Bronchial epithelial cell (primary cell): ENCODE data around the gene FNIP2. TPM values are rescaled to one million over a fixed set of nuclear protein-coding genes. Genes with fewer than 3 reads are reported as not detected.

Experiments used
- DNase-seq: peaks from one replicate; pipeline ENCODE4 v3.0.0-alpha.2; 2010; ENCODE audit warnings: low read depth
- FAIRE-seq: peaks from 2 replicates; lab custom pipeline; 2011; peaks lifted over from hg19 to GRCh38; lab: Jason Lieb, UNC
- H3K27me3 ChIP-seq: 2 replicates; pipeline ENCODE4 v1.5.1; 2011; ENCODE audit warnings: low read length; ENCODE audit not compliant: control insufficient read depth, insufficient read depth
- H3K36me3 ChIP-seq: 2 replicates; pipeline ENCODE4 v1.5.1; 2011; ENCODE audit warnings: low read length; ENCODE audit not compliant: control insufficient read depth, insufficient read depth
- H3K4me3 ChIP-seq: 2 replicates; pipeline ENCODE4 v1.5.1; 2011; ENCODE audit warnings: mild to moderate bottlenecking, low read depth, low read length, control low read depth
- total RNA-seq: library from RNA; depleted of rRNA; stranded (reverse); fragments of >200 nt; gene quantifications from 2 replicates; pipeline ENCODE4 v1.2.1, GENCODE V29; 2014
- TF ChIP-seq, protein P1 (sequence below): IDR thresholded peaks from 2 replicates; pipeline ENCODE4 v1.5.1; 2011; ENCODE audit warnings: mild to moderate bottlenecking, moderate library complexity, low read length, control low read depth, inconsistent platforms; ENCODE audit not compliant: insufficient read depth, severe bottlenecking

Gene FNIP2
- total RNA-seq, 1 donor from 2014 or later = 16.6 TPM

DNA sequence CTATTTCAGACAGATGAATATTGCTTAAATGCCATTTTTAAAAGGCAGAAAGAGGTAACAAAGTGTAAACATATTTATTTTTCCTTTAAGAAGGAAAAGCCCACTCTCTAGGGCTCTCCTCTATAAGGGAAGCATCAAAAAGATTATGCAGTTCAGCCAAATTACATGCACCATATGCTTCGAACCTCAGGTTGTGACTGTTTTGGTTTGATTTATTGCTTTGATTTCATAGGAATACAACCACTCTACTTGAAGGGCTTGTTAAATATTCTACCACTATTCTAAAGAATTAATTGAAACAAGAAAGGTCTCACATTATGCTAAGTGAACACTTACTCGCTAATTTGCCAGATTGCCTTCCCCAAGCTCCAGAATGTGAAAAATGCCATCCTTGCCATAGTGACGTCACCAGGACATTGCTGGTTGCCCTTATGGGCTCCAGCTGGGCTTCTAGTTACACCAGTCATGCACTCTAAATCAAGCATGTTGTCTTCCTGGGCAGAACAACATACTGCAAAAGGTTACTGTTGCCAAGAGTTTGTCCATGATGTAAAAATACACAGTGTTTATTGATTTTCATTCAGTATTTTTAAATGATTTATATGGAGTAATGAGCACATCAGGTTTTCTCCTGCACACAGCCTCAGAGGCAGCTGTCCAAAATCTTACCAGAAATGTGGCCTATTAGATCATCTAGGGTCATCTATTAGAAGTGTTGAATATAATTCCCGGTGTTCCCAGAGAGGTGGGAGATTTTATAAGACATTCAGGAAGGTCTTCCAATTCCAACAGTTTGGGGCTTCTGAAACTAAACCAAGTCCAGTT, 169.6 kb downstream of the FNIP2 start:
- H3K4me3 ChIP-seq = no peak overlapping the region
- H3K36me3 ChIP-seq = no peaks in the 10 kb centered on the region
- TF ChIP-seq, protein P1, sequence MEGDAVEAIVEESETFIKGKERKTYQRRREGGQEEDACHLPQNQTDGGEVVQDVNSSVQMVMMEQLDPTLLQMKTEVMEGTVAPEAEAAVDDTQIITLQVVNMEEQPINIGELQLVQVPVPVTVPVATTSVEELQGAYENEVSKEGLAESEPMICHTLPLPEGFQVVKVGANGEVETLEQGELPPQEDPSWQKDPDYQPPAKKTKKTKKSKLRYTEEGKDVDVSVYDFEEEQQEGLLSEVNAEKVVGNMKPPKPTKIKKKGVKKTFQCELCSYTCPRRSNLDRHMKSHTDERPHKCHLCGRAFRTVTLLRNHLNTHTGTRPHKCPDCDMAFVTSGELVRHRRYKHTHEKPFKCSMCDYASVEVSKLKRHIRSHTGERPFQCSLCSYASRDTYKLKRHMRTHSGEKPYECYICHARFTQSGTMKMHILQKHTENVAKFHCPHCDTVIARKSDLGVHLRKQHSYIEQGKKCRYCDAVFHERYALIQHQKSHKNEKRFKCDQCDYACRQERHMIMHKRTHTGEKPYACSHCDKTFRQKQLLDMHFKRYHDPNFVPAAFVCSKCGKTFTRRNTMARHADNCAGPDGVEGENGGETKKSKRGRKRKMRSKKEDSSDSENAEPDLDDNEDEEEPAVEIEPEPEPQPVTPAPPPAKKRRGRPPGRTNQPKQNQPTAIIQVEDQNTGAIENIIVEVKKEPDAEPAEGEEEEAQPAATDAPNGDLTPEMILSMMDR = no peak
- H3K27me3 ChIP-seq = no peaks in the 10 kb centered on the region
- DNase-seq (no peak), FAIRE-seq (no peak)

DNA sequence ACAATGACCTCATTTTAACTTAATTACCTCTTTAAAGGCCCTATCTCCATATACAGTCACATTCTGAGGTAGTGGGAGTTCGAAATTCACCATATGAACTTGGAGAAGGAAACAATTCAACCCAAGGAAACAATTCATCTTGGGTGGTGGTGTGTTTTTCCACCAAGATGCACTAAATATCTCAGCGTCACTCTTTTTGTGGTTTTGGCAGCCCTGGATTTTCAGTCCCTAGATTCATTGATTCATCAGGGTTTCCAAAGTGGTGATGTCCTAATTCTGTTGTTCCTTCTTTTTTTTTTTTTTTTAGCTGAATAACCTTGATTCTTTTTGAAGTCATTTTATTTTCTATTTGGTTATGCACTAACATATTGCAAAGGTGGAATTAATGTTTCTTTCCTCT, 171.4 kb downstream of the FNIP2 start:
- TF ChIP-seq, protein P1 = no peak
- H3K4me3 ChIP-seq = no peak overlapping the region
- no peaks in the 10 kb centered on the region for H3K27me3 ChIP-seq
- FAIRE-seq (no peak), DNase-seq (no peak)
- no peaks in the 10 kb centered on the region for H3K36me3 ChIP-seq

DNA sequence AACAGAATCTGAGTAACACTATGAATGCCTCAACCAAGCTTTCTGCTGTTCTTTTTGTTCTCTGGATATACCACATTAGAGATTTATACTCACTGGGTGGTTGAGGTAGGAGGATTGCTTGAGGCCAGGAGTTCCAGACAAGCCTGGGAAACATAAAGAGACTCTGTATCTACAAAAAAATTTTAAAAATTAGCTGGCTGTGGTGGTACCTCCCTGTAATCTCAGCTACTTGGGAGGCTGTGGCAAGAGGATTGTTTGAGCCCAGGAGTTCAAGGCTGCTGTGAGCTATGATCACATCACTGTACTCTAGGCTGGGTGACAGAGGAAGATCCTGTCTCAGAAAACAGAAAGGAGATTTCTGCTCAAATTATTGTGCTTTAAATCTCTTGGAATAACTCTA, 172.5 kb downstream of the FNIP2 start:
- no peak for FAIRE-seq

DNA sequence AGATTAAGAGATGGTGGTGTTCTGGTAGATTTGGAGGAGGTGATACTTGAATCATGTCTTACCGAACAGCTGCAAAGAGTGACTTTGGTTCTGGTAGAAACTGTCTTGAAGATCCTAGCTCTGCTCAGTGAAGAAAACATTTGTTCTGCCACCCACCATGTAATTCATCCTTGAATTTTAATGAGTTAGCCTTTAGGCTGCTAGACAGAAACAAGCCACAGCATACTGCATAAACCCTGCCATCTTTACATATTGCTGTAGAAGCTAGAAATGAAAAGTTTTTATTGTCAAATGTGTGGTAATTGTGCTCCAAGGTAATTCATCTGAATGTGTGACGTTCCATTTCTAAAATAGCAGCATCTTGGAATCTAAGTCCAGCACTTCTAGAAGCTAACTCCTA, 173.1 kb downstream of the FNIP2 start:
- no peaks in the 10 kb centered on the region for H3K27me3 ChIP-seq
- H3K36me3 ChIP-seq = no peaks in the 10 kb centered on the region
- no peak for FAIRE-seq
- TF ChIP-seq, protein P1 = no peak
- H3K4me3 ChIP-seq = no peak overlapping the region
- DNase-seq = no peak

More for the DNA sequence above, 172.5 kb downstream of the FNIP2 start:
- DNase-seq = no peak
- no peaks in the 10 kb centered on the region for H3K27me3 ChIP-seq
- no peaks in the 10 kb centered on the region for H3K36me3 ChIP-seq
- no peak overlapping the region for H3K4me3 ChIP-seq
- TF ChIP-seq, protein P1 = no peak

DNA sequence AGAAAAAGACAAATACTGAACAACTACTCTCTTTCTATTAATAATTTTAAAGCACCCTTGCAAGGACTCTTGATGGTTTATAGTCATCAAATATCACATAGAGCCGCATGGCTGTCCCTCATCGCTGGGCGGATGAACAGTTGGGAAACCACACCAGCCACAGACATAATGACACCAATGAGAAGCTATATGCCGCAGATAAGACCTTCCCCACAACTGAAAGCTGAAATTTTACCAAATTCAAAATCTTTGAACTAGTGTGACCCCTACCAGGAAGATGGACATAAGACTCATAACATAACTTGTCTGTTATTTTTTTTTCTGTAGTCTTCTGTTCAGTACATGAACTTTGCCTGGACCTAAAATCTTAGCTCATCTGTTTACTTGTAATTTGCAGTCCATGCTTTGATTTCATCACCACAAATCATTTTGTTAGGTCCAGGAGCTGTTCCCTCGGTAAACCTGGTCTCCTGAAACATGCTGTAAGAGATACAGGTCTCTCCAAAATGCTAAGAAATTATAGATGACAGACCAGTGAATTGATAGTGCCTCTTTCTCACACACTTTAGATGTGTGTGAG, 176.8 kb downstream of the FNIP2 start:
- DNase-seq (no peak), FAIRE-seq (no peak)
- H3K4me3 ChIP-seq = no peak overlapping the region
- TF ChIP-seq, protein P1 = no peak
- no peaks in the 10 kb centered on the region for H3K36me3 ChIP-seq
- no peaks in the 10 kb centered on the region for H3K27me3 ChIP-seq
